Measurements from ENCODE around the gene NFYA.

GRCh38 chr6:41025966-41026530 is 46.7 kb upstream of the NFYA start:
- TF ChIP-seq E2F3 (CRISPR knock-in tag; IDR thresholded peaks at IDR 0.05) (no peak), U2AF2 (optimal IDR thresholded peaks at IDR 0.05; ENCODE audit: low read depth, low read length) (no peak), TGIF2 (CRISPR knock-in tag; IDR thresholded peaks at IDR 0.05) (no peak), SMARCB1 (IDR thresholded peaks at IDR 0.05; ENCODE audit: insufficient read length, low read depth) (no peak), IRF9 (tag; IDR thresholded peaks at IDR 0.05) (no peak), ZNF354B (CRISPR knock-in tag; IDR thresholded peaks at IDR 0.05) (no peak), ZNF184 (CRISPR knock-in tag; IDR thresholded peaks at IDR 0.05) (no peak), TBP (optimal IDR thresholded peaks at IDR 0.05; ENCODE audit: low read depth, low read length) (no peak)
- TF ChIP-seq, protein P1, sequence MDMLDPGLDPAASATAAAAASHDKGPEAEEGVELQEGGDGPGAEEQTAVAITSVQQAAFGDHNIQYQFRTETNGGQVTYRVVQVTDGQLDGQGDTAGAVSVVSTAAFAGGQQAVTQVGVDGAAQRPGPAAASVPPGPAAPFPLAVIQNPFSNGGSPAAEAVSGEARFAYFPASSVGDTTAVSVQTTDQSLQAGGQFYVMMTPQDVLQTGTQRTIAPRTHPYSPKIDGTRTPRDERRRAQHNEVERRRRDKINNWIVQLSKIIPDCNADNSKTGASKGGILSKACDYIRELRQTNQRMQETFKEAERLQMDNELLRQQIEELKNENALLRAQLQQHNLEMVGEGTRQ (CRISPR knock-in tag; IDR thresholded peaks at IDR 0.05), result no peak
- TF ChIP-seq, protein P2, sequence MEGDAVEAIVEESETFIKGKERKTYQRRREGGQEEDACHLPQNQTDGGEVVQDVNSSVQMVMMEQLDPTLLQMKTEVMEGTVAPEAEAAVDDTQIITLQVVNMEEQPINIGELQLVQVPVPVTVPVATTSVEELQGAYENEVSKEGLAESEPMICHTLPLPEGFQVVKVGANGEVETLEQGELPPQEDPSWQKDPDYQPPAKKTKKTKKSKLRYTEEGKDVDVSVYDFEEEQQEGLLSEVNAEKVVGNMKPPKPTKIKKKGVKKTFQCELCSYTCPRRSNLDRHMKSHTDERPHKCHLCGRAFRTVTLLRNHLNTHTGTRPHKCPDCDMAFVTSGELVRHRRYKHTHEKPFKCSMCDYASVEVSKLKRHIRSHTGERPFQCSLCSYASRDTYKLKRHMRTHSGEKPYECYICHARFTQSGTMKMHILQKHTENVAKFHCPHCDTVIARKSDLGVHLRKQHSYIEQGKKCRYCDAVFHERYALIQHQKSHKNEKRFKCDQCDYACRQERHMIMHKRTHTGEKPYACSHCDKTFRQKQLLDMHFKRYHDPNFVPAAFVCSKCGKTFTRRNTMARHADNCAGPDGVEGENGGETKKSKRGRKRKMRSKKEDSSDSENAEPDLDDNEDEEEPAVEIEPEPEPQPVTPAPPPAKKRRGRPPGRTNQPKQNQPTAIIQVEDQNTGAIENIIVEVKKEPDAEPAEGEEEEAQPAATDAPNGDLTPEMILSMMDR (IDR thresholded peaks at IDR 0.05 in 2 of 3, conservative IDR thresholded peaks at IDR 0.05 in 1 of 3; ENCODE audit: insufficient read depth in 2 of 3, low read depth in 1 of 3, low read length in 3 of 3), result no peak

Data from K562 (cell line).